ENCODE measurements around the gene NF1.
"Not testable (repeated sequence)": the region's sequence is repeated elsewhere in the genome, so short reads cannot be mapped to it uniquely, and the experiment has no call there.

The NF1 gene

GRCh38 chr17:31328160-31328535 is 233.4 kb downstream of the NF1 start:
- no peak for DNase-seq (ENCODE audit: low spot score)
- TF ChIP-seq, protein P1, sequence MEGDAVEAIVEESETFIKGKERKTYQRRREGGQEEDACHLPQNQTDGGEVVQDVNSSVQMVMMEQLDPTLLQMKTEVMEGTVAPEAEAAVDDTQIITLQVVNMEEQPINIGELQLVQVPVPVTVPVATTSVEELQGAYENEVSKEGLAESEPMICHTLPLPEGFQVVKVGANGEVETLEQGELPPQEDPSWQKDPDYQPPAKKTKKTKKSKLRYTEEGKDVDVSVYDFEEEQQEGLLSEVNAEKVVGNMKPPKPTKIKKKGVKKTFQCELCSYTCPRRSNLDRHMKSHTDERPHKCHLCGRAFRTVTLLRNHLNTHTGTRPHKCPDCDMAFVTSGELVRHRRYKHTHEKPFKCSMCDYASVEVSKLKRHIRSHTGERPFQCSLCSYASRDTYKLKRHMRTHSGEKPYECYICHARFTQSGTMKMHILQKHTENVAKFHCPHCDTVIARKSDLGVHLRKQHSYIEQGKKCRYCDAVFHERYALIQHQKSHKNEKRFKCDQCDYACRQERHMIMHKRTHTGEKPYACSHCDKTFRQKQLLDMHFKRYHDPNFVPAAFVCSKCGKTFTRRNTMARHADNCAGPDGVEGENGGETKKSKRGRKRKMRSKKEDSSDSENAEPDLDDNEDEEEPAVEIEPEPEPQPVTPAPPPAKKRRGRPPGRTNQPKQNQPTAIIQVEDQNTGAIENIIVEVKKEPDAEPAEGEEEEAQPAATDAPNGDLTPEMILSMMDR (IDR thresholded peaks at IDR 0.05; ENCODE audit: extremely low read depth, missing control alignments), result no peak

GRCh38 chr17:31329221-31329620 is 234.4 kb downstream of the NF1 start:
- DNase-seq (ENCODE audit: low spot score), result no peak
- TF ChIP-seq, protein P1 (IDR thresholded peaks at IDR 0.05; ENCODE audit: extremely low read depth, missing control alignments), result no peak

- TF ChIP-seq, protein P1 (IDR thresholded peaks at IDR 0.05; ENCODE audit: extremely low read depth, missing control alignments), result no peak
These were observed 245.3 kb downstream of the NF1 start for GRCh38 chr17:31339906-31340661.

DNA sequence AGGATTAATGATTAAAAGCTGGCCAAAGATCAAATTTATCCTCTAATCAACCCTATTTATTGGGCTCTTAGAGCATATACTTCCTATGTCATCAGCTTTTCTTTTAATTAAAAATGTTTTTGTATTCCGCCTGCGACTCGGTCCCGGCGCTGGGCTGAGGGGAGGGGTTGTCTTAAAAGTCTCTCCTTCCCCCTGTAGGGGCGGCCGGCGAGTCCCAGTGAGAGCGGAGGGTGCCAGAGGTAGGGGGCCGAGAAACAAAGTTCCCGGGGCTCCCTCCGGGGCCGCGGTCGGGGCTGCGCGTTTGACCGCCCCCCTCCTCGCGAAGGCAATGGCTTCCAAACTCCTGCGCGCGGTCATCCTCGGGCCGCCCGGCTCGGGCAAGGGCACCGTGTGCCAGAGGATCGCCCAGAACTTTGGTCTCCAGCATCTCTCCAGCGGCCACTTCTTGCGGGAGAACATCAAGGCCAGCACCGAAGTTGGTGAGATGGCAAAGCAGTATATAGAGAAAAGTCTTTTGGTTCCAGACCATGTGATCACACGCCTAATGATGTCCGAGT is 250.5 kb downstream of the NF1 start:
- DNase-seq (ENCODE audit: low spot score), result not testable (repeated sequence)

More at GRCh38 chr17:31339906-31340661, 245.3 kb downstream of the NF1 start:
- DNase-seq (ENCODE audit: low spot score), result no peak

DNA sequence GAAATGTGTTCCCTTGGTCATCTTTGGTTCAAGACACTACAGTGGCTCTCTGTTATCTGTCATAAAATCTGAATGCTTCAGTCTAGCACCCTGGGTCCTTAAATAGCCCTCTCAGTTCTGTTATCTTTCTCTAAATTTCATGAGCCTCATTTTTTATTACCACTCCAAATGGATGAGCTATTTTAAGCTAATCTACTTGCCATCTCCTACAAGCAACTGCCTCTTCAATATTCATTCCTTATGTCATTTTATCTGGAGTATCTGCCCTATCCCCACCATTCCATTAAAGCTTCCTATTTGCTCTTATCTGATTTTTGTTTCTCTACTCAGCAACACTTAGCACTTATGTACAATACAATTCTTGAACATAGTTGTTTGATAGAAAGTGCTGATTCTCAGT is 254.7 kb downstream of the NF1 start:
- TF ChIP-seq, protein P1 (IDR thresholded peaks at IDR 0.05; ENCODE audit: extremely low read depth, missing control alignments), result no peak
- DNase-seq (ENCODE audit: low spot score), result no peak

- DNase-seq (ENCODE audit: low spot score), result no peak
- TF ChIP-seq, protein P1 (IDR thresholded peaks at IDR 0.05; ENCODE audit: extremely low read depth, missing control alignments), result no peak
These were observed 261.2 kb downstream of the NF1 start for GRCh38 chr17:31355935-31356334.

GRCh38 chr17:31357091-31357490 is 262.3 kb downstream of the NF1 start:
- DNase-seq (ENCODE audit: low spot score), result no peak
- TF ChIP-seq, protein P1 (IDR thresholded peaks at IDR 0.05; ENCODE audit: extremely low read depth, missing control alignments), result no peak
